H9 (cell line): ENCODE results near the gene SCUBE1. TPM values are rescaled to one million over a fixed set of nuclear protein-coding genes. Genes with fewer than 3 reads are reported as not detected.

Experiments used
- DNase-seq: peaks from one replicate; pipeline ENCODE4 v3.0.0-alpha.2; 2017
- H2AFZ ChIP-seq: one replicate; pipeline ENCODE4 v1.6.1; 2013; ENCODE audit warnings: mild to moderate bottlenecking, low read length, control low read depth, moderate library complexity
- H2AK5ac ChIP-seq: 2 replicates; pipeline ENCODE4 v1.6.1; 2013; ENCODE audit warnings: low read length, control low read depth, mixed read lengths; ENCODE audit not compliant: insufficient read length
- H2BK120ac ChIP-seq: one replicate; pipeline ENCODE4 v1.6.1; 2013; ENCODE audit warnings: low read depth, mild to moderate bottlenecking, low read length, control low read depth, inconsistent platforms; ENCODE audit not compliant: poor library complexity, severe bottlenecking
- H2BK12ac ChIP-seq: 2 replicates; pipeline ENCODE4 v1.6.1; 2013; ENCODE audit warnings: low read length, control low read depth, mixed read lengths, low read depth; ENCODE audit not compliant: insufficient read length
- H2BK15ac ChIP-seq: 2 replicates; pipeline ENCODE4 v1.6.1; 2013; ENCODE audit warnings: low read depth, low read length, control low read depth
- H2BK20ac ChIP-seq: one replicate; pipeline ENCODE4 v1.6.1; 2013; ENCODE audit warnings: low read depth, mild to moderate bottlenecking, low read length, control low read depth, inconsistent platforms; ENCODE audit not compliant: poor library complexity, severe bottlenecking
- H2BK5ac ChIP-seq: 2 replicates; pipeline ENCODE4 v1.6.1; 2013; ENCODE audit warnings: low read length, control low read depth, mixed read lengths; ENCODE audit not compliant: insufficient read length
- H3K14ac ChIP-seq: 2 replicates; pipeline ENCODE4 v1.6.1; 2013; ENCODE audit warnings: low read length, control low read depth; ENCODE audit not compliant: insufficient read depth
- H3K18ac ChIP-seq: 2 replicates; pipeline ENCODE4 v1.6.1; 2013; ENCODE audit warnings: low read depth, mild to moderate bottlenecking, mixed read lengths, low read length, control low read depth; ENCODE audit not compliant: insufficient read length
- H3K23ac ChIP-seq: 2 replicates; pipeline ENCODE4 v1.6.1; 2013; ENCODE audit warnings: low read length, control low read depth, mixed read lengths, low read depth; ENCODE audit not compliant: insufficient read length
- H3K23me2 ChIP-seq: 2 replicates; pipeline ENCODE4 v1.6.1; 2013; ENCODE audit warnings: low read depth, mild to moderate bottlenecking, mixed read lengths, low read length, control low read depth; ENCODE audit not compliant: insufficient read length, poor library complexity, severe bottlenecking
- H3K27ac ChIP-seq: 2 replicates; pipeline ENCODE4 v1.5.1; 2013; ENCODE audit warnings: low read length, control low read depth, mixed read lengths, low read depth; ENCODE audit not compliant: insufficient read length
- H3K27me3 ChIP-seq: 2 replicates; pipeline ENCODE4 v1.6.1; 2013; ENCODE audit warnings: low read length, control low read depth, inconsistent platforms; ENCODE audit not compliant: insufficient read depth
- H3K4ac ChIP-seq: 2 replicates; pipeline ENCODE4 v1.6.1; 2013; ENCODE audit warnings: low read depth, mild to moderate bottlenecking, control low read depth, inconsistent platforms, low read length, moderate library complexity
- H3K4me1 ChIP-seq: 2 replicates; pipeline ENCODE4 v1.6.1; 2013; ENCODE audit warnings: low read length, control low read depth, inconsistent platforms; ENCODE audit not compliant: insufficient read depth
- H3K4me2 ChIP-seq: 2 replicates; pipeline ENCODE4 v1.6.1; 2013; ENCODE audit warnings: low read length, control low read depth, mixed read lengths; ENCODE audit not compliant: insufficient read length, insufficient read depth
- H3K56ac ChIP-seq: 2 replicates; pipeline ENCODE4 v1.6.1; 2013; ENCODE audit warnings: low read depth, mild to moderate bottlenecking, mixed read lengths, low read length, control low read depth; ENCODE audit not compliant: insufficient read length
- H3K79me1 ChIP-seq: 2 replicates; pipeline ENCODE4 v1.6.1; 2013; ENCODE audit warnings: low read depth, mild to moderate bottlenecking, moderate library complexity, low read length, control low read depth, inconsistent platforms; ENCODE audit not compliant: insufficient read depth, poor library complexity, severe bottlenecking
- H3K79me2 ChIP-seq: 2 replicates; pipeline ENCODE4 v1.6.1; 2013; ENCODE audit warnings: low read length, control low read depth, inconsistent platforms; ENCODE audit not compliant: insufficient read depth
- H3K9ac ChIP-seq: 2 replicates; pipeline ENCODE4 v1.6.1; 2013; ENCODE audit warnings: low read length, control low read depth, mixed read lengths; ENCODE audit not compliant: insufficient read length; ENCODE audit errors: extremely low read depth
- H3K9me3 ChIP-seq: one replicate; pipeline ENCODE4 v1.6.1; 2013; ENCODE audit warnings: low read depth, low read length, inconsistent platforms; ENCODE audit not compliant: control insufficient read depth
- H3T11ph ChIP-seq: one replicate; pipeline ENCODE4 v1.6.1; 2013; ENCODE audit warnings: mild to moderate bottlenecking, low read length, control low read depth, inconsistent platforms
- H4K20me1 ChIP-seq: one replicate; pipeline ENCODE4 v1.6.1; 2013; ENCODE audit not compliant: control insufficient read depth, insufficient read length, insufficient read depth
- H4K5ac ChIP-seq: 2 replicates; pipeline ENCODE4 v1.6.1; 2013; ENCODE audit warnings: low read depth, mild to moderate bottlenecking, mixed read lengths, low read length, control low read depth; ENCODE audit not compliant: insufficient read length
- H4K8ac ChIP-seq: replicated peaks from 2 replicates; pipeline ENCODE4 v1.6.1; 2013; ENCODE audit warnings: low read length, control low read depth, mixed read lengths, low read depth; ENCODE audit not compliant: insufficient read length
- H4K91ac ChIP-seq: 2 replicates; pipeline ENCODE4 v1.6.1; 2013; ENCODE audit warnings: low read depth, mild to moderate bottlenecking, moderate library complexity, mixed read lengths, low read length, control low read depth; ENCODE audit not compliant: insufficient read length
- H3K27ac Mint-ChIP-seq, 3 experiments: 2 replicates in 2 of 3; 3 replicates in 1 of 3; pipeline ENCODE4 v1.8.0; 2020 to 2021; ENCODE audit warnings: mixed read lengths in 3 of 3, mild to moderate bottlenecking in 1 of 3, moderate library complexity in 1 of 3
- H3K27me3 Mint-ChIP-seq: 2 replicates; pipeline ENCODE4 v1.8.0; 2021; ENCODE audit warnings: low read depth, mild to moderate bottlenecking, moderate library complexity, mixed read lengths
- H3K36me3 Mint-ChIP-seq, 3 experiments: 2 replicates in 2 of 3; 3 replicates in 1 of 3; pipeline ENCODE4 v1.8.0; 2020 to 2021; ENCODE audit warnings: low read depth in 3 of 3, mixed read lengths in 3 of 3; ENCODE audit not compliant: insufficient read depth in 1 of 3
- H3K4me1 Mint-ChIP-seq, 2 experiments: 2 replicates each; pipeline ENCODE4 v1.8.0; 2020; ENCODE audit warnings: mixed read lengths in 2 of 2
- H3K4me3 Mint-ChIP-seq, 2 experiments: 2 replicates in 1 of 2; 3 replicates in 1 of 2; pipeline ENCODE4 v1.8.0; 2020 to 2021; ENCODE audit warnings: mild to moderate bottlenecking in 2 of 2, mixed read lengths in 2 of 2, moderate library complexity in 1 of 2
- H3K9me3 Mint-ChIP-seq, 2 experiments: 2 replicates in 1 of 2; 3 replicates in 1 of 2; pipeline ENCODE4 v1.8.0; 2020; ENCODE audit warnings: mild to moderate bottlenecking in 2 of 2, mixed read lengths in 2 of 2, moderate library complexity in 1 of 2
- WGBS: extraction: QIAGEN DNeasy Blood & Tissue Kit; methylation state at CpG from one replicate; pipeline ENCODE4 v1.1.7; 2013; ENCODE audit warnings: missing lambda C conversion rate, low lambda C conversion rate, mixed read lengths; ENCODE audit not compliant: insufficient read length; ENCODE audit errors: extremely low coverage; 5-methylcytosine and 5-hydroxymethylcytosine counted together
- total RNA-seq: library from RNA; stranded (reverse); gene quantifications from 2 replicates; pipeline ENCODE4 v1.2.1, GENCODE V29; 2021
- TF ChIP-seq, protein P1 (sequence below): fragments of 200-600 bp; sonication (generic); conservative IDR thresholded peaks from 3 replicates; pipeline ENCODE4 v1.8.0; 2021; ENCODE audit warnings: antibody characterized with exemption, mild to moderate bottlenecking

The SCUBE1 gene
- total RNA-seq, 1 experiment from 2014 or later = 1.2 TPM

DNA sequence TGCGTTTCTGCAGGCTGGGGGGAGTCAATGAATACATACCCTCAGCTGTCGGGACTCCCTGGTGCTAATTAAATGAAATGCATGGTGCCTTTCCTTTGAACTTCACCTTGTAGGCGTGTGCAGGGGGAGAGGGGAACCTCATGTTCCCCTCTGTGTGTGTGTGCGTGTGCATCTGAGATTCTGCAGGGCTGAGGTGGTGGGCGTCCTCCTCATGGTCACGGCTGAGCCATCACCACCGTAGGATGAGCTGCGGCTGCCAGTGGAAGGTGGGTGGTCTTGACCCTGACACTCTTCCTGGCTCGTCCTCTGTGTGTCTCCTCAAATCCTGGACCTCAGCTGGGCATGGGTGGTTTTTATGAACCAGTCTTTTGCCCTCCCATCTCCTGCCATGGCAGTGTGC is 103.2 kb downstream of the SCUBE1 start:
- Histone ChIP-seq H2BK20ac (no peak overlapping the region), H2BK15ac (no peak overlapping the region), H3K56ac (no peak overlapping the region), H4K8ac (no peak overlapping the region), H4K20me1 (no peaks in the 10 kb centered on the region), H3K9me3 (no peaks in the 10 kb centered on the region), H3K14ac (no peak overlapping the region; the same call in 1 of the 2 replicates), H2BK12ac (no peak overlapping the region), H3K18ac (no peak overlapping the region), H4K91ac (no peak overlapping the region), H3K4me2 (no peak overlapping the region), H2AK5ac (no peak overlapping the region), H3T11ph (no peak overlapping the region), H3K27ac (no peak overlapping the region), H3K4me1 (no peaks in the 10 kb centered on the region), H3K23me2 (no peaks in the 10 kb centered on the region), H3K23ac (no peak overlapping the region), H2BK120ac (no peak overlapping the region), H3K79me1 (no peaks in the 10 kb centered on the region), H3K79me2 (no peaks in the 10 kb centered on the region), H2AFZ (no peak overlapping the region), H3K9ac (no peak overlapping the region), H3K27me3 (no peaks in the 10 kb centered on the region), H3K4ac (no peak overlapping the region), H2BK5ac (no peak overlapping the region), H4K5ac (no peak overlapping the region)
- Mint-ChIP-seq H3K36me3 (no peaks in the 10 kb centered on the region), H3K4me3 (no peak overlapping the region), H3K9me3 (no peaks in the 10 kb centered on the region; a peak in 1 of 5 replicates), H3K4me1 (peaks cover 2 to 7% of the 10 kb centered on the region in 2 experiments; a peak in 3 of 4 replicates), H3K27me3 (no peaks in the 10 kb centered on the region; the same call in 1 of the 2 replicates), H3K27ac (no peak overlapping the region)
- TF ChIP-seq, protein P1, sequence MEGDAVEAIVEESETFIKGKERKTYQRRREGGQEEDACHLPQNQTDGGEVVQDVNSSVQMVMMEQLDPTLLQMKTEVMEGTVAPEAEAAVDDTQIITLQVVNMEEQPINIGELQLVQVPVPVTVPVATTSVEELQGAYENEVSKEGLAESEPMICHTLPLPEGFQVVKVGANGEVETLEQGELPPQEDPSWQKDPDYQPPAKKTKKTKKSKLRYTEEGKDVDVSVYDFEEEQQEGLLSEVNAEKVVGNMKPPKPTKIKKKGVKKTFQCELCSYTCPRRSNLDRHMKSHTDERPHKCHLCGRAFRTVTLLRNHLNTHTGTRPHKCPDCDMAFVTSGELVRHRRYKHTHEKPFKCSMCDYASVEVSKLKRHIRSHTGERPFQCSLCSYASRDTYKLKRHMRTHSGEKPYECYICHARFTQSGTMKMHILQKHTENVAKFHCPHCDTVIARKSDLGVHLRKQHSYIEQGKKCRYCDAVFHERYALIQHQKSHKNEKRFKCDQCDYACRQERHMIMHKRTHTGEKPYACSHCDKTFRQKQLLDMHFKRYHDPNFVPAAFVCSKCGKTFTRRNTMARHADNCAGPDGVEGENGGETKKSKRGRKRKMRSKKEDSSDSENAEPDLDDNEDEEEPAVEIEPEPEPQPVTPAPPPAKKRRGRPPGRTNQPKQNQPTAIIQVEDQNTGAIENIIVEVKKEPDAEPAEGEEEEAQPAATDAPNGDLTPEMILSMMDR = no peak
- no peak for DNase-seq
- no CpG with 5 or more reads among the region's 9 CpGs for WGBS
